ENCODE data around the gene USP24.
A peak's percentile ranks its signal among the peaks of the same experiment; 100 is the strongest.

Gene USP24

DNA sequence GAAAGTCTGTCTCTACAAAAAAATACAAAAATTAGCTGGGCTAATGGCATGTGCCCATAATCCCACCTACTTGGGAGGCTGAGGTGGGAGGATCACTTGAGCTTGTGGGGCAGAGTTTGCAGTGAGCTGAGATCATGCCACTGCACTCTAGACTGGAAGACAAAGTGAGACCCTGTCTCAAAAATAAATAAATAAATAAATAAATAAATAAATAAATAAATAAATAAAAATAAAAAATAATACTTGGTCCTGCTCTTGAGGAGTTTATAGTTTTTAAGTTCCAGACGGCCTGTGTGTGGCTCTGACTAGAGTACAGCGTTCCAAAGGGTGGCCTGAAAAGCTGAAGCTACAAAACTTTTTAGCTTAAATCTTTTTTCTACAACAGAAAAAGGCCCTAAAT lies 140.7 kb downstream of the USP24 start:
- TF ChIP-seq, protein P1, sequence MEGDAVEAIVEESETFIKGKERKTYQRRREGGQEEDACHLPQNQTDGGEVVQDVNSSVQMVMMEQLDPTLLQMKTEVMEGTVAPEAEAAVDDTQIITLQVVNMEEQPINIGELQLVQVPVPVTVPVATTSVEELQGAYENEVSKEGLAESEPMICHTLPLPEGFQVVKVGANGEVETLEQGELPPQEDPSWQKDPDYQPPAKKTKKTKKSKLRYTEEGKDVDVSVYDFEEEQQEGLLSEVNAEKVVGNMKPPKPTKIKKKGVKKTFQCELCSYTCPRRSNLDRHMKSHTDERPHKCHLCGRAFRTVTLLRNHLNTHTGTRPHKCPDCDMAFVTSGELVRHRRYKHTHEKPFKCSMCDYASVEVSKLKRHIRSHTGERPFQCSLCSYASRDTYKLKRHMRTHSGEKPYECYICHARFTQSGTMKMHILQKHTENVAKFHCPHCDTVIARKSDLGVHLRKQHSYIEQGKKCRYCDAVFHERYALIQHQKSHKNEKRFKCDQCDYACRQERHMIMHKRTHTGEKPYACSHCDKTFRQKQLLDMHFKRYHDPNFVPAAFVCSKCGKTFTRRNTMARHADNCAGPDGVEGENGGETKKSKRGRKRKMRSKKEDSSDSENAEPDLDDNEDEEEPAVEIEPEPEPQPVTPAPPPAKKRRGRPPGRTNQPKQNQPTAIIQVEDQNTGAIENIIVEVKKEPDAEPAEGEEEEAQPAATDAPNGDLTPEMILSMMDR (IDR thresholded peaks at IDR 0.05; ENCODE audit: borderline replicate concordance, control extremely low read depth, extremely low read depth, insufficient read depth, missing control alignments) = no peak
- in situ Hi-C loops (cut with MboI; ENCODE audit: low sequenced_read_pairs, unreplicated experiment) = no loop called here
- no peak for DNase-seq (ENCODE audit: low spot score)

DNA sequence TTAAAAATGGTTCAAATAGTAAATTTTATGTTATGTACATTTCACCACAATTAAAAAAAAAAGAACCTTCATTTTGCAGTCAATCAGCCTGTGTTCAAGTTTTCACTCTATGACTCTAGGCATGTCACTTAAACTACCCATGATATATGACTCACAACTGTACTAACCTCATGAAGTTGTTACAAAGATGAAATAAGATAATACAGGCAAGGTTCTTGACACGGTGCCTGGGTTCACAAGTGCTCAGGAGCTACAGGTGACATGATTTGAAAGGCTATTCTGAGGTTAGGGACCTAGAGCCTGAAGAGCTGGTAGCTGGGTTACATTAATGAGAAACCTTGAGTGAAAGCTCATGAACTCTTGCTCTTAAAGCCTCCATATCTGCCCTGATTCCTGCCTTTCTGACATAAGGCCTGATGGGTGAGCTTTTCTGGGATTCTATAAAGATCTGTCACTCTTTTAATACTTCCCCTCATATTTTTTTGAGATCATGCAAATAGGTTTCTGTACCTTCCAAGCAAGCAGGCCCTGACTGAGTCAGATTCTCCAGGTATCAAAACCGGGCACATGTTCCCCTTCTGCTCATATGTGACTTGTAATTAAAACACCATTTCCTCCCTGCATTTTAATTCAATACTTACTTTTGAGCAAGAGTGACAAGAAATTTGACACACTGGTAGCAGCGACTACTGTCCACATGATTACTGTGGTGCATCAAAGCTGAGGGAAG lies 141.8 kb downstream of the USP24 start:
- no peak for DNase-seq (ENCODE audit: low spot score)
- in situ Hi-C loops (cut with MboI; ENCODE audit: low sequenced_read_pairs, unreplicated experiment) = no loop called here
- TF ChIP-seq, protein P1 (IDR thresholded peaks at IDR 0.05; ENCODE audit: borderline replicate concordance, control extremely low read depth, extremely low read depth, insufficient read depth, missing control alignments) = no peak

DNA sequence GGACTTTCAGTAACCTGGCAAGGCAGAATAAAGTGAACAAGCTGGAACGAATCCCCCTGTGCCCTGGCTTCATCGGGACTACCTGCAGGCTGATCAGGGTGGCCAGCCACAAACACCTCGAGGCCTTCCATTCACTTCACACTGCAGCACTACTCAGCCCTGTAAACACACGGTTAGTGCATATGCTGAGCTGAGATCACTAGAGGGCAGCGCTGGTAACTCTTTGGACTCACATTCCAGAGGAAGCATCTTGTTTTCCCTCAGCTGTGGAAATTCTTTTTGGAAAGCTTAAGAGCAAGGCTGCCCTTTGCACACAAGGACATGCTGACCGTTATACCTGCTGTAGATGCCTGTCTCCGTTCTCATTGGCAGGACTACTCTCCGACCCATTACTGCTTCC lies 143.7 kb downstream of the USP24 start:
- no peak for DNase-seq (ENCODE audit: low spot score)
- in situ Hi-C loops (cut with MboI; ENCODE audit: low sequenced_read_pairs, unreplicated experiment) = no loop called here
- TF ChIP-seq, protein P1 (IDR thresholded peaks at IDR 0.05; ENCODE audit: borderline replicate concordance, control extremely low read depth, extremely low read depth, insufficient read depth, missing control alignments) = peak; percentile 13

DNA sequence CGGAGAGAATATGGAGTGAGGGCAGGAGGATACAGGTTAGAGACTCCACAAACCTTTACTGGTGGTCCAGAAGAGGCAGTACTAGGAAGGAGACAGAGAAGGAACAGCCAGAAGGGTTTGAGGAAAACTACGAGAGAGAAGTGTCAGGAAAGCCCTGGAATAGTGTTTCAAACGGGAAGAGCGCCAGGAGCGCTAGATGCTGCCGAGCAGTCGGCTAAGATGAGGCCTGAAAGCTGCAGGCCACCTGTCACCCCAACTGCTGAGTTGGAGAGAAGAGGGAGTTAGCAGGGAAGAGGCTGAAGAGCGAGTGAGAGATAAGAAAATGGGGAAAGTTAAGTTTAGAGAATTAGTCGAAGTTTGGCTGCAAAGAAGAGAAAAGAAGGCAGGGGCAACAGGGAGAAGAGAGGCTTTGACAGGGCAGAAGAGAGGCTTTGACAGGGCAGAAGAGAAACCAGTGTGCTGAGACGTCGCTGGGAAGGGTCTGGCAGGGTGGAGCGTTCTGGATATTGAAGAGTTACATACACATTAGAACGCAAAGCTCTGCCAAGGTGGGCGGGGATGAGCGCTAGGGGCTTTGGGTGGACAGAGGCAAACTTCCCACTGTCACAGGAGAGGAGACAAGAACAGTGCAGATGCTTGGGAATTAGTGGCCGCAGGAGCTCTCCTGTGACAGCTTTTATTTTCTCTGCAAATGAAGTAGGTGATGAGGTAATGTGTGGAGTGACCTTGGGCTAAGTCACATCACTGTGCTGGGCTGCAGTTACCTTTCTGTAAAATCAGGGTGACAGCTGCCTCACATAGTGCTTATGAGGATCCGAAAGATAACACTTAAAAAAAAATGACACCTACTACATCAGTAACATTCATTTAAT lies 144.6 kb downstream of the USP24 start:
- in situ Hi-C loops (cut with MboI; ENCODE audit: low sequenced_read_pairs, unreplicated experiment) = no loop called here
- no peak for DNase-seq (ENCODE audit: low spot score)
- TF ChIP-seq, protein P1 (IDR thresholded peaks at IDR 0.05; ENCODE audit: borderline replicate concordance, control extremely low read depth, extremely low read depth, insufficient read depth, missing control alignments) = no peak

DNA sequence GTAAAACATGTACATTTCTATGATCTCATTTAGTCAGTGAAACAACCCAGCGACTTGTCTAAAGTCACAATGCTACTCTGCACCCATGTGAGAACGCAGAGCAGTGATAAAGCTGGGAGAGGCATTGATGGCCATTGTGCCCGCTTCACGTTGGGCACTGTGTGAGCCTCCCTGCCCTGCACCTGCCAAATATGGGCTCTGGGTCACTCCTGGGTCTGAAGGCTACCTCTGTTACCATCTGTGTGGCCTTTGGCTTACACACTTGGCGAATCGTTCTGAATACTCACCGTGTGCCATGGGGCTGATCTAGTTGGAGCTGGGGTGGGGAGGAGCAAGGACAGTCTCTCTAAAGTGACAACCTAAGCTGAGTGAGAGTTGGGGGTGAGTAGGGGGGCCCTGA lies 145.9 kb downstream of the USP24 start:
- TF ChIP-seq, protein P1 (IDR thresholded peaks at IDR 0.05; ENCODE audit: borderline replicate concordance, control extremely low read depth, extremely low read depth, insufficient read depth, missing control alignments) = no peak
- no peak for DNase-seq (ENCODE audit: low spot score)
- in situ Hi-C loops (cut with MboI; ENCODE audit: low sequenced_read_pairs, unreplicated experiment) = no loop called here

DNA sequence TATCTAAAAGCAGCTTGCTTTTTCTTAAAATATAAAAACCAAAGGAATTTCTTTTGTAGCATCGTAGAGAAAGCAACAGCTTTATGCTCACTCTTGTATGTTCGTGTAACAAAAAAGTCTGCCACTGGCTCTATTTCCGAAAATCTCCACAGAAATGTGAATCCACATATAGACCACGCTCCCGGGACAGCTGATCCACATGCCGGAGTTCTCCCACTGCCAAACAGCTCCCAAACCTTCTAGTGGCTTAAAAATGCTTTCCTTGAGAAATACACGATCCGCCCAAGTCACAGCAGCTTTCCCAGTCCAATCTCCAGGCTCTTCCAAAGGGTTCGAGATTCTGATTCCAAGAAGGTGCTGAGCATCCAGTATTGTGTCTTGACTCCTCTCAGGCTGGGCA lies 146.5 kb downstream of the USP24 start:
- DNase-seq (ENCODE audit: low spot score) = no peak
- TF ChIP-seq, protein P1 (IDR thresholded peaks at IDR 0.05; ENCODE audit: borderline replicate concordance, control extremely low read depth, extremely low read depth, insufficient read depth, missing control alignments) = no peak
- in situ Hi-C loops (cut with MboI; ENCODE audit: low sequenced_read_pairs, unreplicated experiment) = no loop called here
